ENCODE measurements around the gene SLC22A23.
A peak's percentile ranks its signal among the peaks of the same experiment; 100 is the strongest.

Gene SLC22A23

DNA sequence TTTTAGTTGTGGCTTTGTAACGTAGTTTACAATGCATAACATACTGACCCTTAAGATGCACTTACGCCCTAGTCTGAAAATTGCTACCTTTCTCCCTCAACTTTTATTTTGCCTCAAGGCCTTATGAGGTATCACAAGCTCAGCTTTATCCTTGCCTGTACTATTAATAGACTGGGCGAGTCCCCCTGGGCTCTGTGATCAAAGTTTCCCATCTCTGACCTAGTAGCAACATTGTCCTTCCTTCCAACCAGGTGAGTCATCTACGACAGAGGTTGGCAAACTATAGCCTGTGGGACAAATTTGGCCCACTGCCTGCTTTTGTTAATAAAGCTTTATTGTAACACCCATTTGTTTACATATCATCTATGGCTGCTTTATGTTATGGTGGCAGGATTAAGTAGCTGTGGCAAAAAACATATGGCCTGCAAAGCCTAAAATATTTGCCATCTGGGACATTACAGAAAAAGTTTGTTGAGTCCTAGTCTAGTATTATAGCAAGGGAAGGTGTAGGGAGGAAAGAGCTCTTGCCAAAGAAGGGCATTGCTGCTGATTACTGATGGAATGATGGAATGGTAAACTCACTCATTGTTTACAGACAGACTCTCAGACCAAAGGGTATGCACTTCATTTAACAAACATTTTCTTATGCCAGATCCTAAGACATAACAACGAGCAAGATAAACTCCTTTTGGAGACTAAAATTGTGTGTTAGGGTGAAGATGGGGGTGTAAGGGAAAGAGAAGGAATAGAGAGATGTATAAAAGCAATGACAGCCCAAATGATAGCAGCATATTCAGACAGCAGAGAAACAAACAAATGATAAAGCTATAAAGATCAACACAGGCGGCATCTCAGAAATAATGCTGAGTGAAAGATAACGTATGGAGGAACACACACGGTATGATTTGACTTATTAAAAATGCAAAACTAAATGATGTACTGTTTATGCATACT is 74.2 kb downstream of the SLC22A23 start:
- no peak for TF ChIP-seq CREB1 (IDR thresholded peaks at IDR 0.05; ENCODE audit: low read depth)
- TF ChIP-seq CEBPB (IDR thresholded peaks at IDR 0.05): no peak
- peak; percentile 86 for TF ChIP-seq NFIC (IDR thresholded peaks at IDR 0.05)
- no peak for TF ChIP-seq RAD21 (IDR thresholded peaks at IDR 0.05; ENCODE audit: low read depth)
- no peak for TF ChIP-seq ZBTB7A (IDR thresholded peaks at IDR 0.05; ENCODE audit: low read depth)

DNA sequence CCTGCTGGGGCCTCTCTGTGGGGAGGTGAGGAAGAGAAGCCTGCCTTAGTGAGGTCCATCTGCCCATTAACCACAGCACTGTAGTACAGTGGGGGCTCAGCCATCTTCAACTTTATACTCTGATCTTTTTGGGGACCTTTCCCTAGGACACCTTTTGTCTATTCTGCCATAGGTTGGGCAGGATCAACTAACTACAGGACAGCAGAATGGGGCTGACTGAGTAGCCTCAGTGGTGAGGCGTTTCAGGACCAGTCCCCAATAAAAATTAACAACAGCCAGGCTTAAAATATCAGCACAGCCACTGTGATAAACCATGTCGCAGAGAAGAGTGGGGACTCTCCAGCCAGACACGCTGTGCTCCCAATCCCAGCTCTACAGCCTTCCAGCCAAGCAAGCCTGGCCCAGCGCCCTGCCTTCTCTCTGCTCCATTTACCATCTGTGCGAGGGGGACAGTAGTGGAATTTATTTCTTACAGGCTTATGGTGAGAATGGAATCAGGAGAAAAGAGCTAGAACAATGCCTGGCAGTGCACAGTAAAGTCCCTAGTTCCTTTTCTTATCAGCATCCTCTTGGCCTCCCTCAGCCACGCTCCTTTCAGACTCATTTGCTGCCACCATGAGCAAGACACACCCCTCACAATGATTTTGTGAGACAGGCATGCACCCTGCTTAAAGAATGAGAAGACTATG is 75.5 kb downstream of the SLC22A23 start:
- TF ChIP-seq EP300 (IDR thresholded peaks at IDR 0.05; ENCODE audit: borderline replicate concordance) (no peak), NFIC (IDR thresholded peaks at IDR 0.05) (no peak), FOXM1 (IDR thresholded peaks at IDR 0.05; ENCODE audit: borderline replicate concordance, low read depth) (no peak), TAF1 (IDR thresholded peaks at IDR 0.05; ENCODE audit: low read depth) (no peak), CREB1 (IDR thresholded peaks at IDR 0.05; ENCODE audit: low read depth) (no peak), RAD21 (IDR thresholded peaks at IDR 0.05; ENCODE audit: low read depth) (no peak), TCF12 (IDR thresholded peaks at IDR 0.05; ENCODE audit: low read depth) (no peak), CEBPB (IDR thresholded peaks at IDR 0.05) (no peak), ZBTB7A (IDR thresholded peaks at IDR 0.05; ENCODE audit: low read depth) (no peak), YY1 (IDR thresholded peaks at IDR 0.05; ENCODE audit: low read depth) (no peak), TEAD4 (IDR thresholded peaks at IDR 0.05) (no peak), EGR1 (IDR thresholded peaks at IDR 0.05) (no peak)
- TF ChIP-seq, protein P1, sequence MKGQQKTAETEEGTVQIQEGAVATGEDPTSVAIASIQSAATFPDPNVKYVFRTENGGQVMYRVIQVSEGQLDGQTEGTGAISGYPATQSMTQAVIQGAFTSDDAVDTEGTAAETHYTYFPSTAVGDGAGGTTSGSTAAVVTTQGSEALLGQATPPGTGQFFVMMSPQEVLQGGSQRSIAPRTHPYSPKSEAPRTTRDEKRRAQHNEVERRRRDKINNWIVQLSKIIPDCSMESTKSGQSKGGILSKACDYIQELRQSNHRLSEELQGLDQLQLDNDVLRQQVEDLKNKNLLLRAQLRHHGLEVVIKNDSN (IDR thresholded peaks at IDR 0.05): no peak
- TF ChIP-seq, protein P2, sequence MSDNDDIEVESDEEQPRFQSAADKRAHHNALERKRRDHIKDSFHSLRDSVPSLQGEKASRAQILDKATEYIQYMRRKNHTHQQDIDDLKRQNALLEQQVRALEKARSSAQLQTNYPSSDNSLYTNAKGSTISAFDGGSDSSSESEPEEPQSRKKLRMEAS (IDR thresholded peaks at IDR 0.05): no peak
- TF ChIP-seq, protein P3, sequence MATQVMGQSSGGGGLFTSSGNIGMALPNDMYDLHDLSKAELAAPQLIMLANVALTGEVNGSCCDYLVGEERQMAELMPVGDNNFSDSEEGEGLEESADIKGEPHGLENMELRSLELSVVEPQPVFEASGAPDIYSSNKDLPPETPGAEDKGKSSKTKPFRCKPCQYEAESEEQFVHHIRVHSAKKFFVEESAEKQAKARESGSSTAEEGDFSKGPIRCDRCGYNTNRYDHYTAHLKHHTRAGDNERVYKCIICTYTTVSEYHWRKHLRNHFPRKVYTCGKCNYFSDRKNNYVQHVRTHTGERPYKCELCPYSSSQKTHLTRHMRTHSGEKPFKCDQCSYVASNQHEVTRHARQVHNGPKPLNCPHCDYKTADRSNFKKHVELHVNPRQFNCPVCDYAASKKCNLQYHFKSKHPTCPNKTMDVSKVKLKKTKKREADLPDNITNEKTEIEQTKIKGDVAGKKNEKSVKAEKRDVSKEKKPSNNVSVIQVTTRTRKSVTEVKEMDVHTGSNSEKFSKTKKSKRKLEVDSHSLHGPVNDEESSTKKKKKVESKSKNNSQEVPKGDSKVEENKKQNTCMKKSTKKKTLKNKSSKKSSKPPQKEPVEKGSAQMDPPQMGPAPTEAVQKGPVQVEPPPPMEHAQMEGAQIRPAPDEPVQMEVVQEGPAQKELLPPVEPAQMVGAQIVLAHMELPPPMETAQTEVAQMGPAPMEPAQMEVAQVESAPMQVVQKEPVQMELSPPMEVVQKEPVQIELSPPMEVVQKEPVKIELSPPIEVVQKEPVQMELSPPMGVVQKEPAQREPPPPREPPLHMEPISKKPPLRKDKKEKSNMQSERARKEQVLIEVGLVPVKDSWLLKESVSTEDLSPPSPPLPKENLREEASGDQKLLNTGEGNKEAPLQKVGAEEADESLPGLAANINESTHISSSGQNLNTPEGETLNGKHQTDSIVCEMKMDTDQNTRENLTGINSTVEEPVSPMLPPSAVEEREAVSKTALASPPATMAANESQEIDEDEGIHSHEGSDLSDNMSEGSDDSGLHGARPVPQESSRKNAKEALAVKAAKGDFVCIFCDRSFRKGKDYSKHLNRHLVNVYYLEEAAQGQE (IDR thresholded peaks at IDR 0.05; ENCODE audit: low read depth): no peak

DNA sequence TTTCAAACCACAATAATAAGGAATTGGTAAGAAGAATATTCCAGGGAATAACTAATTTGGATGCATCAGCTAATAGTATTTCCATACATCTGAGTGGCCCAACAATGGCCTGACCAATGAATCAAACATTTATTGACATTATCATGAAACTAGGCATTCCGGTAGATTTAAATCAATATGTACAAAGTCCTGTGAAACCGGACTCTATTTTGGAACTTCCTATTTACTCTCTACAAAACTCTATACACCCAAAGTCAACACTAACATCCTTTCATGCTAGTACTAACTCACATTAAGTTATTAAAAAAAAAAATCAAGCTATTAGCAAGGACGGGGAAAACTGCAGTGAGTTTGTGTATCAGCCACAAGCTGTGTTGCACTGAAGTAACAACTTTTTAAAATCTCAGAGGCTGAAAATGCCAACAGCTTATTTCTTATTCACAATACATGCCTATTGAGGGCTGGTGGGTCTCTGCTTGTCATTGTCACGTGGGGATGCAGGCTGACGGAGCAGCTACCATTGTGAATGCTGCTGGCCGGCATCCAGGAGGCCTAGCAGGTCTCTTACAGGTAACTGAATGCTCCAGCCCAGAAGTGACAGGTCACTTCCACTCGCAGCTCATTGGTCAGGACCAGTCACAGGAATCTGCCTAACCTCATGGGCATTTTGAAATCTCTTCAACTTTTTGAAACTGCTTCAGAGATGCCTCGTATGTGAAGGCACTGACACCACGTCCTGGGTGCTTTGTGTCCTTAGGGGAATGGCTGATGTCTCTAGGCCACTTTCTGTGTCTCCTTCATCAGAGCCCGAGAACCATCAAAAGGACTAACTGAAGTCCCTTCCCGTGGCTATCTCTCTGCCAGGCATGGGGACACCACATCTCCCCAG is 76.3 kb downstream of the SLC22A23 start:
- TF ChIP-seq RAD21 (IDR thresholded peaks at IDR 0.05; ENCODE audit: low read depth) (no peak), NFIC (IDR thresholded peaks at IDR 0.05) (peak; percentile 72)
- TF ChIP-seq, protein P1 (IDR thresholded peaks at IDR 0.05): peak; percentile 91
- TF ChIP-seq, protein P2 (IDR thresholded peaks at IDR 0.05): peak; percentile 57; the same call in 1 of the 2 replicates

DNA sequence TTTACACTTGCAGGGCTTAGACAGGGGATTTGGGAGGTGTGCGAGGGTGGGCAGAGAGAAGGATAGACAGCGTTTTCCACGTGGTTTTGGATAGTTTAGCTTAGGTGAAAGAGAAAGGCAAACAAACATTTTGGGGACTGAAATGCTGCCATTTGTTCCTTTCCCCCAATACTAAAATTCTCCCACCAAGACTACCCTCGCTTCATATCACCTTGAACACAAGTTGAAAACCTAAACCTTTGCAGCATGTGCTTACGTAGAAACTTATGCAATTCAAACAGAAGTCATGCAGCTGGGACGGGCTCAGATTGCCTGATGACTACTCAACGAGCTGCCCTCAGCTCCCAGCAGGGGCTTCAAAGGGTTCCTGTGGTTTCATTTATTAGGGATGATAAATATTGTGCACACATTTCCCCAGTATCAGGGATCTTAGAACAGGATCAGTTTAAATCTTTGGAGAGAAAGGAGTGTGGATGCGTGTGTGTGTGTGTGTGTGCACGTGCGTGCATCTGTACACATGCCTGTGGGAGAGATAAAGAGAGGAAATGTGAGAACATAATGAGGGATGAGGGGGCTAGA is 77.3 kb downstream of the SLC22A23 start:
- no peak for TF ChIP-seq FOXM1 (IDR thresholded peaks at IDR 0.05; ENCODE audit: borderline replicate concordance, low read depth)
- no peak for TF ChIP-seq TEAD4 (IDR thresholded peaks at IDR 0.05)
- TF ChIP-seq TAF1 (IDR thresholded peaks at IDR 0.05; ENCODE audit: low read depth): no peak
- TF ChIP-seq YY1 (IDR thresholded peaks at IDR 0.05; ENCODE audit: low read depth): no peak
- TF ChIP-seq, protein P1 (IDR thresholded peaks at IDR 0.05): no peak
- no peak for TF ChIP-seq CEBPB (IDR thresholded peaks at IDR 0.05)
- TF ChIP-seq TCF12 (IDR thresholded peaks at IDR 0.05; ENCODE audit: low read depth): no peak
- TF ChIP-seq CREB1 (IDR thresholded peaks at IDR 0.05; ENCODE audit: low read depth): no peak
- no peak for TF ChIP-seq ZBTB7A (IDR thresholded peaks at IDR 0.05; ENCODE audit: low read depth)
- TF ChIP-seq, protein P2 (IDR thresholded peaks at IDR 0.05): no peak
- TF ChIP-seq, protein P3 (IDR thresholded peaks at IDR 0.05; ENCODE audit: low read depth): no peak
- no peak for TF ChIP-seq NFIC (IDR thresholded peaks at IDR 0.05)
- TF ChIP-seq EP300 (IDR thresholded peaks at IDR 0.05; ENCODE audit: borderline replicate concordance): no peak
- TF ChIP-seq EGR1 (IDR thresholded peaks at IDR 0.05): no peak
